K562 (cell line): Measurements from ENCODE around the gene ASPDH. TPM values are rescaled to one million over a fixed set of nuclear protein-coding genes. Genes with fewer than 3 reads are reported as not detected.

Source experiments
- ARID2 ChIP-seq: fragments of 450-650 bp; IDR thresholded peaks from 2 replicates; pipeline ENCODE4 v1.6.1; 2017; ENCODE audit warnings: antibody characterized with exemption, mild to moderate bottlenecking
- BRF1 ChIP-seq: IDR thresholded peaks from 3 replicates; pipeline ENCODE4 v1.6.1; 2011; ENCODE audit warnings: borderline replicate concordance, mild to moderate bottlenecking; ENCODE audit not compliant: insufficient read length; ENCODE audit errors: extremely low read depth
- CBX8 ChIP-seq: fragments of 200-600 bp; sonication (generic); IDR thresholded peaks from 2 replicates; pipeline ENCODE4 v1.6.1; 2012; ENCODE audit warnings: borderline replicate concordance, mixed run types, low read depth, mild to moderate bottlenecking, moderate library complexity, mixed read lengths, low read length, control low read depth, inconsistent platforms; ENCODE audit not compliant: poor library complexity, severe bottlenecking; ENCODE audit errors: extremely low read depth
- CC2D1A ChIP-seq: fragments of 450-650 bp; IDR thresholded peaks from 2 replicates; pipeline ENCODE4 v1.6.1; 2017; ENCODE audit warnings: mild to moderate bottlenecking
- CTCF ChIP-seq, 3 experiments: IDR thresholded peaks in 2 of 3; conservative IDR thresholded peaks in 1 of 3; 2 replicates each; pipeline ENCODE4 v1.5.1; 2011 to 2012; ENCODE audit warnings: low read length in 3 of 3, mild to moderate bottlenecking in 3 of 3, control low read depth in 2 of 3, improper control_type of control experiment in 1 of 3, inconsistent platforms in 1 of 3, low read depth in 1 of 3, mixed read lengths in 1 of 3, moderate library complexity in 1 of 3; ENCODE audit not compliant: insufficient read depth in 2 of 3
- DNMT1 ChIP-seq: fragments of 450-650 bp; IDR thresholded peaks from 2 replicates; pipeline ENCODE4 v1.6.1; 2016; ENCODE audit warnings: antibody characterized with exemption, mild to moderate bottlenecking
- E2F5 ChIP-seq: sonication (generic); formaldehyde crosslinking; IDR thresholded peaks from 2 replicates; pipeline ENCODE4 v1.8.0; 2022; ENCODE audit warnings: mild to moderate bottlenecking, missing genetic modification reagents
- IRF9 ChIP-seq: fragments of 450-650 bp; IDR thresholded peaks from 2 replicates; pipeline ENCODE4 v1.6.1; 2016; ENCODE audit warnings: missing biosample characterization, missing genetic modification characterization
- MTA1 ChIP-seq: fragments of 450-650 bp; IDR thresholded peaks from 2 replicates; pipeline ENCODE4 v1.6.1; 2017; ENCODE audit warnings: borderline replicate concordance
- RFX1 ChIP-seq: fragments of 450-650 bp; IDR thresholded peaks from 2 replicates; pipeline ENCODE4 v1.6.1; 2016; ENCODE audit warnings: mild to moderate bottlenecking, moderate library complexity
- SMAD3 ChIP-seq: fragments of 450-650 bp; formaldehyde crosslinking; conservative IDR thresholded peaks from 2 replicates; pipeline ENCODE4 v1.4.0; 2020; ENCODE audit warnings: mild to moderate bottlenecking
- ZBTB26 ChIP-seq: fragments of 450-650 bp; formaldehyde crosslinking; IDR thresholded peaks from 2 replicates; pipeline ENCODE4 v1.4.0; 2022; ENCODE audit warnings: missing genetic modification characterization
- ZBTB33 ChIP-seq: sonication (generic); formaldehyde crosslinking; IDR thresholded peaks from 2 replicates; pipeline ENCODE4 v1.8.1; 2023; ENCODE audit warnings: mild to moderate bottlenecking, missing genetic modification reagents
- ZNF707 ChIP-seq: fragments of 250-450 bp; sonication (Bioruptor Pico); conservative IDR thresholded peaks from 2 replicates; pipeline ENCODE4 v1.8.0; 2022; ENCODE audit warnings: inconsistent platforms, mild to moderate bottlenecking, moderate library complexity
- polyA plus RNA-seq, 8 experiments: library from polyadenylated mRNA; depleted of rRNA in 4 of 8; stranded (reverse) in 5 of 8; unstranded in 3 of 8; fragments of >200 nt; fragmentation: Nextera tagmentation in 2 of 8; fragmentation: Illumina TruSeq in 1 of 8; extraction: Ambion mirVana in 2 of 8; extraction: Trizol in 1 of 8; gene quantifications; 2 replicates each; pipeline versions ENCODE4 v1.2.1 to v1.2.3, GENCODE V29; 2011 to 2014; ENCODE audit warnings: inconsistent platforms in 1 of 8, missing spikeins in 1 of 8
- total RNA-seq, 7 experiments: library from RNA; depleted of rRNA in 6 of 7; stranded (reverse); fragments of >200 nt in 6 of 7; fragmentation: Illumina TruSeq in 2 of 7; extraction: Trizol in 2 of 7; gene quantifications; 2 replicates each; pipeline versions ENCODE4 v1.2.1 to v1.2.3, GENCODE V29; 2011 to 2021; ENCODE audit warnings: low replicate concordance in 1 of 7
- TF ChIP-seq, protein P1 (sequence below): sonication (generic); formaldehyde crosslinking; IDR thresholded peaks from 2 replicates; pipeline ENCODE4 v1.8.0; 2022; ENCODE audit warnings: mild to moderate bottlenecking, missing genetic modification reagents
- TF ChIP-seq, protein P2 (sequence below): fragments of 200-800 bp; sonication (Bioruptor generic); IDR thresholded peaks from 2 replicates; pipeline ENCODE4 v1.6.1; 2017; ENCODE audit warnings: missing genetic modification characterization, missing compliant biosample characterization

Gene ASPDH
- total and polyA plus RNA-seq, 9 of the 15 experiments (the other 6 are each of a cell fraction or from before 2014, with no cell fraction given): not detected

DNA sequence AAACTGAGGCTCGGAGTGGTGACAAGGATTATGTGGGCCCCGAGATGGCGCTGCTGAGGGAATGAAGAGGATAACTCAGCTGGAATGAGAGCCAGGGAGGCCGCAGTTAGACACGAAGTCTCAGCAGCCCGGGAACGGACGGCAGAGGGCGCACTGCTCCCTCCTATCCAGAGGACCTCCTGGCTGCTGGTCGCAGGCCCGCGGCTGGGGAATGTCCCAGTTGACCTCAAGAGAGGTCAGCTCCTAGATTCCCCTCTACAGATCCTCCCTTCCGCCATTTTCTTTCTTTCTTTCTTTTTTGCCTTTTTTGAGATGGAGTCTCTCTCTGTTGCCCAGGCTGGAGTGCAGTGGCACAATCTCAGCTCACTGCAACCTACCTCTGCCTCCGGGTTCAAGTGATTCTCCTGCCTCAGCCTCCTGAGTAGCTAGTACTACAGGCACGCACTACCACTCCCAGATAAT is 24.1 kb upstream of the ASPDH start (continued):
- TF ChIP-seq CTCF (IDR thresholded peaks at IDR 0.05 in 2 of 3, conservative IDR thresholded peaks at IDR 0.05 in 1 of 3; ENCODE audit: insufficient read depth in 2 of 3, low read depth in 1 of 3, low read length in 3 of 3) (peak; percentile 97 to 99 (median 98)), E2F5 (CRISPR knock-in tag) (0 out of 2 replicates have a peak, but pooled peaks have one; percentile 15), ZBTB26 (0 out of 2 replicates have a peak, but pooled peaks have one; percentile 24), MTA1 (peak; percentile 47; the same call in 1 of the 2 replicates), RFX1 (no peak), IRF9 (tag) (peak; percentile 62), ZBTB33 (CRISPR knock-in tag) (no peak), BRF1 (no peak), SMAD3 (CRISPR knock-in tag) (peak; percentile 86; the same call in 1 of the 2 replicates), DNMT1 (no peak), CBX8 (no peak), ZNF707 (CRISPR knock-in tag) (no peak), ARID2 (peak; percentile 59), CC2D1A (peak; percentile 92)
- TF ChIP-seq, protein P1, sequence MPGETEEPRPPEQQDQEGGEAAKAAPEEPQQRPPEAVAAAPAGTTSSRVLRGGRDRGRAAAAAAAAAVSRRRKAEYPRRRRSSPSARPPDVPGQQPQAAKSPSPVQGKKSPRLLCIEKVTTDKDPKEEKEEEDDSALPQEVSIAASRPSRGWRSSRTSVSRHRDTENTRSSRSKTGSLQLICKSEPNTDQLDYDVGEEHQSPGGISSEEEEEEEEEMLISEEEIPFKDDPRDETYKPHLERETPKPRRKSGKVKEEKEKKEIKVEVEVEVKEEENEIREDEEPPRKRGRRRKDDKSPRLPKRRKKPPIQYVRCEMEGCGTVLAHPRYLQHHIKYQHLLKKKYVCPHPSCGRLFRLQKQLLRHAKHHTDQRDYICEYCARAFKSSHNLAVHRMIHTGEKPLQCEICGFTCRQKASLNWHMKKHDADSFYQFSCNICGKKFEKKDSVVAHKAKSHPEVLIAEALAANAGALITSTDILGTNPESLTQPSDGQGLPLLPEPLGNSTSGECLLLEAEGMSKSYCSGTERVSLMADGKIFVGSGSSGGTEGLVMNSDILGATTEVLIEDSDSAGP (CRISPR knock-in tag): 0 out of 2 replicates have a peak, but pooled peaks have one; percentile 39
- TF ChIP-seq, protein P2, sequence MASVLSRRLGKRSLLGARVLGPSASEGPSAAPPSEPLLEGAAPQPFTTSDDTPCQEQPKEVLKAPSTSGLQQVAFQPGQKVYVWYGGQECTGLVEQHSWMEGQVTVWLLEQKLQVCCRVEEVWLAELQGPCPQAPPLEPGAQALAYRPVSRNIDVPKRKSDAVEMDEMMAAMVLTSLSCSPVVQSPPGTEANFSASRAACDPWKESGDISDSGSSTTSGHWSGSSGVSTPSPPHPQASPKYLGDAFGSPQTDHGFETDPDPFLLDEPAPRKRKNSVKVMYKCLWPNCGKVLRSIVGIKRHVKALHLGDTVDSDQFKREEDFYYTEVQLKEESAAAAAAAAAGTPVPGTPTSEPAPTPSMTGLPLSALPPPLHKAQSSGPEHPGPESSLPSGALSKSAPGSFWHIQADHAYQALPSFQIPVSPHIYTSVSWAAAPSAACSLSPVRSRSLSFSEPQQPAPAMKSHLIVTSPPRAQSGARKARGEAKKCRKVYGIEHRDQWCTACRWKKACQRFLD (CRISPR knock-in tag): 0 out of 2 replicates have a peak, but pooled peaks have one; percentile 66
